GDM1 (cell line): ENCODE measurements around the gene MCCC2.
A peak's percentile ranks its signal among the peaks of the same experiment; 100 is the strongest.
"Not testable (repeated sequence)": the region's sequence is repeated elsewhere in the genome, so short reads cannot be mapped to it uniquely, and the experiment has no call there.

Experiments used
- DNase-seq: peaks from one replicate; lab custom pipeline; 2025; lab: John Stamatoyannopoulos, UW

The MCCC2 gene

DNA sequence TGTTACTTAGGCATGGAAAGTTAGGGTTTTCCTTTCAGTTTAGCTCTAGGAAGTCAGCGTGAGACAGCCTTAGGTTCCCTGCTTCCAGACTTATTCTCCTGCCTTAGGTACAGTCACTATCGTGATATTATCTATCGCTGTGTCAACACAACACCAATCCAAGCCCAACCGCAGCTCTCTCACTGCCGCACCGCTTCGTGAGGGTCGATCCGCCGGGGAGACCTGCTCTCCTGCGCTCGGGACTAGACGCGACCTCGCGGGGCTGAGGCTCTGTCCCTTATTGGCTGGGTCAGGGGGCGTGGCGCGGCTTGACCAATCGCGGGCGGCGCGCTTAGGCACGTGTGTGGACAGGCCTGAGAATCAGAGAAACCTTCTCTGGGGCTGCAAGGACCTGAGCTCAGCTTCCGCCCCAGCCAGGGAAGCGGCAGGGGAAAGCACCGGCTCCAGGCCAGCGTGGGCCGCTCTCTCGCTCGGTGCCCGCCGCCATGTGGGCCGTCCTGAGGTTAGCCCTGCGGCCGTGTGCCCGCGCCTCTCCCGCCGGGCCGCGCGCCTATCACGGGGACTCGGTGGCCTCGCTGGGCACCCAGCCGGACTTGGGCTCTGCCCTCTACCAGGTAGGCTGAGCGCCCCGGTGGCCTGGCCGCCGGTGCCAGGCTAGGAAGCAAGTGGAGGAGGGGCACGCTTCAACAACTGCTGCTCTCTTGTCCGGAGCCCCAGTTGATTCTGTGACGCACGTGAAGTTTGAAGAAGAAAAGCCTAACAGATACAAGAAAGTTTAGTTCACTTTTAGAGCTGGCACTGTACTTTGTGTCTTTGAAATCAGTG is at the start of gene MCCC2:
Gene MCCC2, plus strand, starts transcription at position 400 of the 825 bp plus-strand sequence. Its CDS starts 86 bp downstream, at position 486.
- DNase-seq = peak; percentile 94

DNA sequence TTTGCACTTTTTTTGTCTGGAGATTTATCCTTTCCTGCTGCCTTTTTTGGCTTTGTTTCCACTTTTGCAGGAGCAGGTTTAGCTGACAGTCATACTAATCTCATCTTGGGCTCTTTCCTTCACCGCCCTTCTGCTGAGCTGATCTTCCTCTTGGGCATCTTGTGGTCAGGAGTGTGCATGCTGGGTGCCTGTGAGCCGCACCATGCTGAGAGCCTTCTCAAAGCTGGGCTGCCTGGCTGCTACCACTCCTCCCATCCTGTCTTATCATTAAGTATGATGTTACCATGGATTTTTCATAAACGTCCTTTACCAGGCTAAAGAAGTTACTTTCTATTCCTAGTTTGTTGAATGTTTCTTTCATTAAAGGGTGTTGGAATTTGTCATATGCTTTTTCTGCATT is 49.5 kb upstream of the MCCC2 start:
- no peak for DNase-seq

DNA sequence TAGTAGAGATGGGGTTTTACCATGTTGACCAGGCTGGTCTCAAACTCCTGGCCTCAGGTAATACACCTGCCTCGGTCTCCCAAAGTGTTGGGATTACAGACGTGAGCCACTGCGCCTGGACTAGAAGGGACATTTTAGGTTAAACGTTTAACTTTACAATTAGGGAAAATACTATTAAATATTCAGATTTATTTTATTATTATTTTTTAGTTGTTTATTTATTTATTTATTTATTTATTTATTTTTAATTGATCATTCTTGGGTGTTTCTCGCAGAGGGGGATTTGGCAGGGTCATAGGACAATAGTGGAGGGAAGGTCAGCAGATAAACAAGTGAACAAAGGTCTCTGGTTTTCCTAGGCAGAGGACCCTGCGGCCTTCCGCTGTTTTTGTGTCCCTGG is 36.3 kb upstream of the MCCC2 start:
- not testable (repeated sequence) for DNase-seq

DNA sequence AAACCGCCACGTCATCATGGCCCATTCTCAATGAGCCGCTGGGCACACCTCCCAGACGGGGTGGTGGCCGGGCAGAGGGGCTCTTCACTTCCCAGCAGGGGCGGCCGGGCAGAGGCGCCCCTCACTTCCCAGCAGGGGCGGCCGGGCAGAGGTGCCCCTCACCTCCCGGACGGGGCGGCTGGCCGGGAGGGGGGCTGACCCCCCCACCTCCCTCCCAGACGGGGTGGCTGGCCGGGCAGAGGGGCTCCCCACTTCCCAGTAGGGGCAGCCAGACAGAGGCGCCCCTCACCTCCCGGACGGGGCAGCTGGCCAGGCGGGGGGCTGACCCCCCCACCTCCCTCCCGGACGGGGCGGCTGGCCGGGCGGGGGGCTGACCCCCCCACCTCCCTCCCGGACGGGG is 35.6 kb upstream of the MCCC2 start:
- not testable (repeated sequence) for DNase-seq

DNA sequence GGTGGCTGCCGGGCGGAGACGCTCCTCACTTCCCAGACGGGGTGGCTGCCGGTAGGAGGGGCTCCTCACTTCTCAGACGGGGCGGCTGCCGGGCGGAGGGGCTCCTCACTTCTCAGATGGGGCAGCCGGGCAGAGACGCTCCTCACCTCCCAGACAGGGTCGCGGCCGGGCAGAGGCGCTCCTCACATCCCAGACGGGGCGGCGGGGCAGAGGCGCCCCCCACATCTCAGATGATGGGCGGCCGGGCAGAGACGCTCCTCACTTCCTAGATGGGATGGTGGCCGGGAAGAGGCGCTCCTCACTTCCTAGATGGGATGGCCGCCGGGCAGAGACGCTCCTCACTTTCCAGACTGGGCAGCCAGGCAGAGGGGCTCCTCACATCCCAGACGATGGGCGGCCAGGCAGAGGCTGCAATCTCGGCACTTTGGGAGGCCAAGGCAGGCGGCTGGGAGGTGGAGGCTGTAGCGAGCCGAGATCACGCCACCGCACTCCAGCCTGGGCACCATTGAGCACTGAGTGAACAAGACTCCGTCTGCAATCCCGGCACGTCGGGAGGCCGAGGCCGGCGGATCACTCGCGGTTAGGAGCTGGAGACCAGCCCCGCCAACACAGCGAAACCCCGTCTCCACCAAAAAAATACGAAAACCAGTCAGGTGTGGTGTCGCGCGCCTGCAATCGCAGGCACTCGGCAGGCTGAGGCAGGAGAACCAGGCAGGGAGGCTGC is 35.0 kb upstream of the MCCC2 start:
- not testable (repeated sequence) for DNase-seq

DNA sequence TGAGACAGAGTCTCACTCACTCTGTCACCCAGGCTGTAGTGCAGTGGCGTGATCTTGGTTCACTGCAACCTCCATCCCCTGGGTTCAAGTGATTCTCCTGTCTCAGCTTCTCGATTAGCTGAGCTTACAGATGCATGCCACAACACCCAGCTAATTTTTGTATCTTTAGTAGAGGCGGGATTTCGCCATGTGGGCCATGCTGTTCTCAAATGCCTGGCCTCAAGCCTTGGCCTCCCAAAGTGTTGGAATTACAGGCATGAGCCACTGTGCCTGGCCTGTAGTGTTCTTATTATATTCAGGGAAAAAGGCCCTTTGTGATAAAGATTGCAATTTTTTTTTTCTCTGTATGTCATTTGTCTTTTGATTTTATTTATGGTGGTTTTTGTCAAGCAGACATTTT is 24.0 kb upstream of the MCCC2 start:
- DNase-seq = no peak

DNA sequence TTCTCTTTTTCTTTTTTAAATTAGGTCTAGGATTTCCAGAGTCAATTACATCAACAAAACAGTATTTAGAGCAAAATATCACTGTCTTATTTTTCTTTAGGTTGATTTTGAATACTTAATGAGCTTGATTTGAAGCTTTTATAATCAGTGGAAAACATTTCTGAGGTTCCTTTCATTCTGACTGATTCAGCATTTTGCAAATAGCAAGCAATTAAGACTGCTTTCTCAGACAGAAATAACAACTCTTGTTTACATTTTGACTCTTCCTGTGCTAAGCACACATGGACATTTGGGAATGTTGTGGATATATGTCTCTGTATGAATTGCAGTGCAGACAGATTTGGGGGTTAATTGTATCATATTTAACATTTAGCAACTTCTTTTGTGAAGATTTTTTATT is 22.2 kb upstream of the MCCC2 start:
- DNase-seq = no peak

DNA sequence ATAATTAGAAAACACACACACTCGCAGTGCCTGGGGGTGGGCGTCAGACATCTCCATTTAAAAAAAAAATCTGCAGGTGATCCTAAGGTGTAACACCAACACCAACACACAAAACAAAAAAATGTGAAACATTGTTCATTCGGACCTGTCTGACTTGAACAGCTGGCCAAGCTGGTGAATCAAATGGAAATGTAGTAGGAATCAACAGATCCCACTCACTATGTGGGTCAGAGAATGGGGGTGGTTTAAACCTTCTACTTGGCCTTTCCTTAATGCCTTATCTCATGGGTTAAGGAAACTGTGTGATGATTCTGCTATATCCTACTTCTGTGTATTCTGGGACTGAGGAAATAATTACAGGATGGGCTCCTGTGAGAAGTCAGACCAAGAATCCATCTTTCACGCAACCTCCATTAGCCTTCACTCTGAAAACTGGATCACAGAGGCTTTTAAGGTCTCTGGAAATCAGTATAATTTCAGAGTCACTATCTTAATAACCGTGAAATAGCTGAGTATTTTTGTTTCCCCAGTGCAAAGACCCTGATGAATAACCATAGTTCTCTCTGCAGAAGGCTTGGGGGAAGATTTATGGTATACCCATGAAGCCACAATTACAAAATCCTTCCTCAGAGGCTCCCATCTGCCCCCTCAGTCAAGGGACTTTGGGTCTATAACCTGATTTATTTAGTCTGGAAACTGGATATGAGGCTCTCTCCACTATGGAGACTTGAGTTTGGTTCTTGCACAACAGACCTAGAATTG is 17.2 kb upstream of the MCCC2 start:
- DNase-seq = no peak

DNA sequence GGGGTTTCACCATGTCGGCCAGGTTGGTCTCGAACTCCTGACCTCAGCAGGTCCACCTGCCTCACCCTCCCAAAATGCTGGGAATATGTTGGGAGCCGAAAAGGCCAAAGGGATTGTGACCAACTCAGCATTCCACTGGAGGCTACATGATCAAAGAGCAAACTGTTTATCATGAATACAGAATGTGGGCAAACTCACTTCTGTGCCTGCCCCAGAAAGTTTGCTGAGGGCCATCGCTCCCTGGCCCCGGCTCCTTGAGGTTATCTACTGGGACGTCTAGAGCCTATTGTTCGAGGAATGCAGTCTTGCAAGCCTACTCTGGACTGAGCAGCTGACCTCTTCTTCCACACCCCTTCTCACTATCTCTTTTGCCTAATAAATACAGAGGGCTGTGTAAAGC is 15.3 kb upstream of the MCCC2 start:
- DNase-seq = not testable (repeated sequence)

DNA sequence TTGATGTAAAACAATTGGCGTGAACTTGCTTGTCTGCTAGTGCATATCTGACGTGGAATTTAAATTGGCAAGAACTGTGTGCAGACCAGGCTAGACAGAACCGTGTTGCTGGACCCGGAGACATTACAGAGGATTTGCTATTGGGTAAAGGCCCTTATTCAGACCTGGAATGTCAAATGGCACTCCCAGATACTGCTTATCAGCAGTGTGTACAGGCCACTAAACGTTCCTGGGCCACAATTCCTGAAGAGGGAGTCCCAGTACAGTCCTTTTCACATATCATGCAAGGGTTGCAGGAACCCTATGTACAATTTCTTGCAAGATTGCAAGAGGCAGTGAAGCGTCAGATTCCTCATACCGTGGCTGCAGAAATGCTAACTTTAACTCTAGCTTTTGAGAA is 13.5 kb upstream of the MCCC2 start:
- no peak for DNase-seq

DNA sequence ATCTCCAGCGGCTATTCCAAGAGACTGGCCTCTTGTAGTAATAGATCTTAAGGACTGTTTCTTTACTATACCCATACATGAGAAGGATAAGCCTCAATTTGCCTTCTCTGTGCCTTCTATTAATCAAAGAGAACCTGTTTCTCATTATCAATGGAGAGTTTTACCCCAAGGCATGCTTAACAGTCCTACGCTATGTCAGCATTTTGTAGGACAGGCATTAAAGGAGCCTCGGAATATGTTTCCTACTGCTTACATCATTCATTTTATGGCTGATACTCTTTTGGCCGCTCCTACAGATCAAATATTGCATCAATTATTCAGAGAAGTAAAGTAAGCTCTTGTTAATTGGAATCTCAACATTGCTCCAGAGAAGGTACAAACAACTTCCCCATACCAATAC is 11.6 kb upstream of the MCCC2 start:
- DNase-seq = not testable (repeated sequence)

DNA sequence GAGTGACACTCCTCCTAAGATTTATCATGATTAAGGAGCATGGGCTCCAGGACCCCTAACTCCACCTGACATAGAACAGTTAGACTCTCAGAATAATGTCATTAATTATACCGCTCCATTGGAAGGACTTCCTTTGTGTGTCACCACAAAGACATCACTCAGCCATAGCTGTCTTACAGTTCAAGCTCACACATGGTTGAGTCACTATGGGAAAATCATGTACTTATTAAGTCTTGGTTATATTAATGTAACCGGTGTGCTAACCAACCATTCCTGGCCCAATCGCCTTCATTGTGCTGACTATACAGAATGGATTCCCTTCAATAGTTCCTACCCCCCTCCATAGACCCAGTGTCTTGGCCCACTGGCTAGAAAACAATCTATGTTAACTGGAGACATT is 10.9 kb upstream of the MCCC2 start:
- no peak for DNase-seq

DNA sequence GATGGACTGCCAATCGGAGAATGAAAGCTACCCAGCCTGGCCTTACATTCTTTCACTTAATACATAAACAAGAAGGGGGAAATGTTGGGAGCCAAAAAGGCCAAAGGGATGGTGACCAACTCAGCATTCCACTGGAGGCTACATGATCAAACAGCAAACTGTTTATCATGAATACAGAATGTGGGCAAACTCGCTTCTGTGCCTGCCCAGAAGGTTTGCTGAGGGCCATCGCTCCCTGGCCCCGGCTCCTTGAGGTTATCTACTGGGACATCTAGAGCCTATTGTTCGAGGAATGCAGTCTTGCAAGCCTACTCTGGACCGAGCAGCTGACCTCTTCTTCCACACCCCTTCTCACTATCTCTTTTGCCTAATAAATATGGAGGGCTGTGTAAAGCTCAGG is 9.3 kb upstream of the MCCC2 start:
- DNase-seq = not testable (repeated sequence)

DNA sequence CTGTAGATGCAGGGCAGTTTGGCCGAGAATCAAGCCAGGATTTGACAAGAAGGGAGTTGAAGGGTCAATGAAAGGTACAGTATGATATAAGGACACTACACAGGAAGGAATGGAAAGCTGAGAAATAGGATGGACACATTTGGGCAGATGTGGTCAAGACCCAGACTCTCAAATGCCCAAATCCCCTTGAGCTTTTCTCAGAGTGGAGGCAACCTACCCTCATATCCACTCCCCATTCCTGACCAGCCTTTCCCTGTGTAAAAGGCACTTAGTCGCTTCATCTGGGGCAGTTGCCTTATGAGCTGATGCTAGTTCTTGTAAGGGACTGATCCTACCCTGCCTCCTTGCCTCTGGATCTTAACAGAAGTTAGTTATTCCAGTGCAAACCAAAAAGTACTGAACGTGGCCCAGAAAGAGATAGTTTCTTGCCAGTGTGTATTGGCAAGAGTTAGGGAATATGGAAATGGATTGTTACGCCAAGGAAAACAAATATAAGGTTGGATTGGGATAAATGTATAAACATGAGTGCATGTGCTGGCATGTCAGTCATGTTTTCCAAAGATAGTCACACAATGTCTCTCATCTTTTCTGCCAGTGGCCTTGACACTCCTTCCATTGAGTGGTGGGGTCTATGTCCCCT is 4.1 kb upstream of the MCCC2 start:
- DNase-seq = no peak

DNA sequence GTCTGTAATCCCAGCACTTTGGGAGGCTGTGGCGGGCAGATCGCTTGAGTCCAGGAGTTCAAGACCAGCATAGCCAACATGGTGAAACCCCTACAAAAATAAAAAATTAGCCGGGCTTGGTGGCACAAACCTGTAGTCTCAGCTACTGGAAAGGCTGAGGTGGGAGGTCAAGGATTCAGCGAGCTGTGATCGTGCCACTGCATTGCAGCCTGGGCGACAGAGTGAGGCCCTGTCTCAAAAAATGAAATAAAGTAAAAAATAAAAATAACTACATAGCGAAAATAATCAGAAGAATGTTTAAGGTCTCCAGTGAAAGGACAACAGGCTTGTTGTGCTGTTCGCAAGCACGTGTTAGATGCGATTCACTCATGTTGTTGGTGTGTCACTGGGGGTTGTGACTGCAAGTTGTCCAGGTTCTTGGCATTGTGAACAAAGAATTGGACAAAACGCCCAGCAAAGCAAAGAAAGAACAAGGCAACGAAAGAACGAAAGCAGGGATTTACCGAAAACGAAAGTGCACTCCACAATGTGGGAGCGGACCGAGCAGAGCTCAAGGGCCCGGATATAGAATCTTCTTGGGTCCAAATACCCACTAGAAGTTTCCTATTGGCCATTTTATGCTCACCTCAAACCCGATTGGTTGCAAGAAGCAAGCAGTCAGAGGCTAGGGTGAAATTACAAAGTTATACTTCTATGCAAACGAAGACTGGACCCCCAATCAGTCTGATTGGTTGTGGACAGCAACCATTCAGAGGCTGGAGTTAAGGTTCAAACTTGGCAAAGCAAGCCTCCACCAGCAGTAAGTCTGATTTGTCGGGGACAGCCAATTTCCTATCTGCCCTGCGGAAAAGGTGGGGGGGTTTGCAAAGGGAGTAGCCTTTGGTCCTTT is 844 bp upstream of the MCCC2 start:
- DNase-seq = no peak

DNA sequence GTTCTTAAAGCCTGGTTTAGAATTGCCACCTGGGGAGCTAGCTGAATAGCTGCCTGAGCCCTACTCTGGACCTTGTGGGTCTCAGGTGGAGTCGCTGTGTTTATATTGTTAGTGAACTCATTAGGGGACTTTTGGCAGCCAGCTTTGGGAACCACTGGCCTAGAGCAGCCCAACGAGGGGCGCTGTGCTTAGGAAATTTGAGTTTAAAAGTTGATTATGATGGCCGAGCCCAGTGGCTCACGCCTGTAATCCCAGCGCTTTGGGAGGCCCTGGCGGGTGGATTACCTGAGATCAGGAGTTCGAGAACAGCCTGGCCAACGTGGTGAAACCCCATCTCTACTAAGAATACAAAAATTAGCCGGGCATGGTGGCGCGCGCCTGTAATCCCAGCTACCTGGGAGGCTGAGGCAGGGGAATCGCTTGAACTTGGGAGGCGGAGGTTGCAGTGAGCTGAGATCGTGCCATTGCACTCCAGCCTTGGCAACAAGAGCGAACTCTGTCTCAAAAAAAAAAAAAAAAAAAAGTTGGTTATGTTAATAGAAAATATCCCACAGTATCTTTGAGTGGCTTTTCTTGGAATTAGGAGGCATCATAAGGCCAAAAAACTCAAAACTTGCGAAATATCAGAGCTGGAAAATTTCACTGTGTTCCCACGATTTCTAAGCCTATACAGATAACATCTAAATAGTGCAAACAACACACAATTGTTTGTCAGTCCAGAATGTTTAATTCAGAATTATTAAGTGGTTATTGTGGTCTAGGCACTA is 809 bp downstream of the MCCC2 start:
- DNase-seq = no peak

DNA sequence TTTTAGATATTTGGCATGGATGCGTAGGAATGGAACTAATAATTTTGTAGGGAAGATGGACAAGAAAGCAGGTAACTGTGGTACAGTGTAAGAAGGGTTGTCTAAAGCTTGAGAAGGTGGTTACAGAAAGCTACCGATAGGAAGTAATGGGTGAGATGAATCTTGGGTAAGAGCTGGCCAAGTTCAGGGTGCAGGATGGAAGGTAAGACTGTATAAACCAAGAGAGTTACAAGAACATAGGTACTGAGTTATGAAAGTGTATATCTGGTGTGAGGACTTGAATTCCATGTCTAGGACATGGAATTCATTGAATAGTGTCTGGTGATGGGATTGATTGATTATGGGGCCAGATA is 1.4 kb downstream of the MCCC2 start:
- no peak for DNase-seq

DNA sequence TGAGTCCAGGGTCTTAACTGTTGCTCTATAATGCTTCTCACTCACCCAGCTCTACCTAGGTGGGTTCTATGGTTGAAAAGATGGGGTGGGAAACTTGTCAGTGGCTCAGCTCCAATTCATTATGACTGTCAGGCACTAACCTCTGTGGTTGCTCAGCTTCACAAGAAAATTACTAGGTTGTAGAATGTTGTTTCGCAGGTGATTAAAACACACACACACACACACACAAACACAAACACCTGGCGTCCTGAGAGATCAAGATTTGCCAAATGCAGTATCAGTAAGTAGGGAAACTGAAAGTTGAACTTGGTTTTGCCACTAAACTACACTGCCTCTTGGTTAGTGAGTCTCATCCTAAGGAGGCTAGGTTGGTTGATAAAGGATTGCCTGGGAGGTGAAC is 2.8 kb downstream of the MCCC2 start:
- DNase-seq = no peak

DNA sequence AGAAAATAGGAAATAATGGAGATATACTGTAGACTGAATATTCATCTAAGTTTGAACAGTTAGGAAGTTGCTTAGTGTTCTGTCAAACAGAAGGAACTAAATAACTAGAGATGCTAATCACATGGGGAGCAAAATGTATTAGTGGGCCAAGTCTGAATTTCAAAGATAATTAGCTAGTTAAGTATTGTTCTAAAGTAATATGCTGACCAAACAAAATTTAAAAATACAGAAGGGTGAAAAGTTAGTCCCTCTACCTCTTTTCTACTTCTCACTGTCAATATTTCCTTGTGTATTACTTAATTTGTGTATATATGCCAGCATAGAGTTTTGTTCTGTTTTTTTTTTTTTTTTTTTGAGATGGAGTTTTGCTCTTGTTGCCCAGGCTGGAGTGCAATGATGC is 4.0 kb downstream of the MCCC2 start:
- DNase-seq = no peak

DNA sequence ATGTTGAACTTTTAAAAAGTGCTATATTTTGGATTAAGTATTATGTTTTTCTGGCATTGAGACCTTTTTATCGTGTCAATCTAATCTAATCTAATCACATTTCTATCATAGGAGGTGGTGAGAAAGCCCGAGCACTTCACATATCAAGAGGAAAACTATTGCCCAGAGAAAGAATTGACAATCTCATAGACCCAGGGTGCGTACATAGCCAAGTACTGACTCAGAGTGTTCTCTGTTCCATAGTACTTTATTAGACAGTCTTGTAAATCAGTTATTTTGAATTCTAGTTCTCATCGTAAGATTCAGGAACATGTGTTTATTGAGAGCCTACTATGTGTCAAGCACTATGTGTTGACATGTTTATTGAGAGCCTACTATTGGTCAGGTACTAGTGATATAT is 9.0 kb downstream of the MCCC2 start:
- DNase-seq = no peak

DNA sequence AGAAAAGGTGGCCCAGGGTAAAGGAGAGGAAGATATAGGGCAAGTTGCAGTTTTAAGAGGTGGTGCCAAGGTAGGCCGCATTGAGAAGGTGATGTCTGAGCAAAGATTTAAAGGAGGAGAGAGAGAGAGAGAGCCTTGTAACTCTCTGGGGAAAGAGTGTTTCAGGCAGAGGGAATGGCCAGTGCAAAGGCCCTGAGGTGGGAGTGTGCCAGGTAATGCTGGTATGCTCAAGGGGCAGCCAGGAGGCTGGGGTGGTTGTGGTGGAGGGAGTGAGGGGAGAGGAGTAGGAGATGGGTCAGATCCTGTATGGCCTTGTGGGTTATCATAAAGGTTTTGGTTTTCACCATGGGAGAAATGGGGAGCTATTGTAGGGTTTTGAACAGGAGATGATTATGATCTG is 9.9 kb downstream of the MCCC2 start:
- no peak for DNase-seq
